Measurements from ENCODE around the gene CAMK2B. TPM values are rescaled to one million over a fixed set of nuclear protein-coding genes. Genes with fewer than 3 reads are reported as not detected.
"Not testable (repeated sequence)": the region's sequence is repeated elsewhere in the genome, so short reads cannot be mapped to it uniquely, and the experiment has no call there.

CAMK2B gene
- total RNA-seq, 2 experiments from 2014 or later: 0.97 to 1.9 TPM

DNA sequence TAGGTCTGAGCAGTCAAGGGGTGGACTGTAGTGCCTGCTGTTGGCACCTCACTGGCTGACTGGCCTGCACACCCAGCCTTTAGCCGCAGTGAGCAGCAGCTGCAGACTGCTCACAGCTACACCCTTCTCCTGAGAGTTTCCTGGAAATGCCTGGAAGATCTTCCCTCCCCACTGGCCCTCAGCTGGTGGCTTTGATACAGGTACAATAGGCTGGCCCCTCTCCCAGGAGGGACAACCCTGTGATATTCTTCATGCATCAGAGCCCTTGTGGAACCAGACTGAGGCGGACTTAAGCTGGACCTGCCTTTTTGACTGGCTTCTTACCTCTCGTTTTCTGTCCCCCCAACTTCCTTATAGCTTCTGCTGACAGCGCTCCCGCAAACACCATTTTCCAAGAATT lies 142.6 kb downstream of the CAMK2B start:
- no peak for TF ChIP-seq CTCF (IDR thresholded peaks at IDR 0.05)
- ATAC-seq (no peak), DNase-seq (no peak)
- Mint-ChIP-seq H3K4me3 (no peak overlapping the region), H3K36me3 (ENCODE audit: low read depth) (no peaks in the 10 kb centered on the region), H3K27me3 (no peaks in the 10 kb centered on the region), H3K27ac (no peak overlapping the region), H3K9me3 (peaks cover 7% of the 10 kb centered on the region), H3K4me1 (ENCODE audit: low read depth) (no peaks in the 10 kb centered on the region)
- intact Hi-C loops (cut with micrococcal nuclease): no loop called here
- POLR2A ChIA-PET: interaction anchor here (1.0 kb wide), 1 partner anchor 11 kb away, joined by 4 read pairs; no protein-coding TSS in a partner anchor
- CTCF ChIA-PET: no interaction called here

- POLR2A ChIA-PET: no interaction called here
- intact Hi-C loops (cut with micrococcal nuclease): no loop called here
- DNase-seq (no peak), ATAC-seq (no peak)
- TF ChIP-seq CTCF (IDR thresholded peaks at IDR 0.05): no peak
- no peaks in the 10 kb centered on the region for H3K4me1 Mint-ChIP-seq (ENCODE audit: low read depth)
- no peaks in the 10 kb centered on the region for H3K27me3 Mint-ChIP-seq
- H3K27ac Mint-ChIP-seq: no peak overlapping the region
- H3K4me3 Mint-ChIP-seq: no peak overlapping the region
- CTCF ChIA-PET: no interaction called here
- no peaks in the 10 kb centered on the region for H3K36me3 Mint-ChIP-seq (ENCODE audit: low read depth)
- H3K9me3 Mint-ChIP-seq: peaks cover 7% of the 10 kb centered on the region
Measured at GRCh38 chr7:44180631-44181030, 144.8 kb downstream of the CAMK2B start.

GRCh38 chr7:44177570-44178131 lies 147.7 kb downstream of the CAMK2B start:
- Mint-ChIP-seq H3K27me3 (no peaks in the 10 kb centered on the region), H3K9me3 (peaks cover 1% of the 10 kb centered on the region), H3K4me3 (no peak overlapping the region), H3K27ac (no peak overlapping the region), H3K36me3 (ENCODE audit: low read depth) (no peaks in the 10 kb centered on the region), H3K4me1 (ENCODE audit: low read depth) (no peaks in the 10 kb centered on the region)
- TF ChIP-seq CTCF (IDR thresholded peaks at IDR 0.05): no peak
- CTCF ChIA-PET: no interaction called here
- intact Hi-C loops (cut with micrococcal nuclease): no loop called here
- DNase-seq: no peak
- ATAC-seq: no peak
- POLR2A ChIA-PET: no interaction called here

DNA sequence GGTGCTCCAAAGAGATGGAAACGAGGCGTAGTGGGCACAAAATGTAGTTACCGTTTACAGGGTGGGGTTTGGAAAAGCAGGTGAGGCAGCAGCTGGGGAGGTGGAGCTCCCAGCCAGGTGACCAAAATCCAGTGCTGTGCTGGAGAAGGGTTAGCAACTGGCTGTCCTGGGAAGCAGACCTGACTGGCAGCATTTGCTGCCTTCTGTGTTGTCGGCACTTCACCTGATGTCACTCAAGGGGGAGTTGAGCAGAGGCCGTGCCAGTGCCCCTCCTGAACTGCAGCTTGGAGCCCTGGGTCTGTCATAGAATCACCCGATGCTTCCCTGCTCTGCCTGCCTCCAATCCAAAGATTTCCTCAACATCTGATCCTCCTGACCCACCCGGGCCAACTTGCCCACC lies 148.9 kb downstream of the CAMK2B start:
- no peaks in the 10 kb centered on the region for H3K36me3 Mint-ChIP-seq (ENCODE audit: low read depth)
- CTCF ChIA-PET: interaction anchor here (0.9 kb wide), 1 partner anchor 11 kb away, joined by 4 read pairs; no protein-coding TSS in a partner anchor
- no peak overlapping the region for H3K4me3 Mint-ChIP-seq
- no peaks in the 10 kb centered on the region for H3K4me1 Mint-ChIP-seq (ENCODE audit: low read depth)
- POLR2A ChIA-PET: no interaction called here
- H3K27ac Mint-ChIP-seq: no peak overlapping the region
- DNase-seq: no peak
- H3K9me3 Mint-ChIP-seq: no peaks in the 10 kb centered on the region
- intact Hi-C loops (cut with micrococcal nuclease): no loop called here
- ATAC-seq: no peak
- H3K27me3 Mint-ChIP-seq: no peaks in the 10 kb centered on the region
- TF ChIP-seq CTCF (IDR thresholded peaks at IDR 0.05): no peak

DNA sequence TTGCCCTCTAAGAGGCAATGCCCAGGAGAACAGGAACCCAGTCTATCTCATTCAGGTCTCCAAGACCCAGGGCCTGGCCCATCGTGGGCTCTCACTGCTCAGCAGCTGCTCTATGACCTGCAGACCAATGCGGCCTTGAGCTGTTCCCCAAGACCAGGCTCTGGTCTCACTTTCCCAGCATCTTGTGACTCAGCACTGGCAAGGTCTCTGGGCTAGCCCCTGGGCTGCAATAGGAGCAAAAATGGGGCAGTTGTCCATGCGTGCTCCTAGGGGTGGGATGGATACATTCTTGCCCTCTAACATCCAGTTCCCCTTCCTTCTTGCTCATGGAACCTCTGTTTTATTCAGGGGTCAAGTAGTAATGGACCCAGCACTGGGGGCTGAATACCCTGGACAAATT lies 149.7 kb downstream of the CAMK2B start:
- Mint-ChIP-seq H3K4me1 (ENCODE audit: low read depth) (no peaks in the 10 kb centered on the region), H3K27me3 (no peaks in the 10 kb centered on the region), H3K9me3 (no peaks in the 10 kb centered on the region), H3K36me3 (ENCODE audit: low read depth) (no peaks in the 10 kb centered on the region), H3K27ac (no peak overlapping the region), H3K4me3 (no peak overlapping the region)
- POLR2A ChIA-PET: no interaction called here
- TF ChIP-seq CTCF (IDR thresholded peaks at IDR 0.05): no peak
- CTCF ChIA-PET: no interaction called here
- ATAC-seq (no peak), DNase-seq (no peak)
- intact Hi-C loops (cut with micrococcal nuclease): no loop called here

DNA sequence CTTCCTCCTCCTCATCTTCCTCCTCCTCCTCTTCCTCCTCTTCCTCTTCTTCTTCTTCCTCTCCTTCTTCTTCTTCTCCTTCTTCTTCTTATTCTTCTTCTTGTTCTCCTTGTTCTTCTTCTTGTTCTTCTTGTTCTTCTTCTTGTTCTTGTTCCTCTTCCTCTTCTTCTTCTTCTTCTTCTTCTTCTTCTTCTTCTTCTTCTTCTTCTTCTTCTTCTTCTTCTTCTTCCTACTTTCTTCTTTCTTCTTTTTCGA lies 150.8 kb downstream of the CAMK2B start:
- H3K27ac Mint-ChIP-seq; intact Hi-C loops (cut with micrococcal nuclease); H3K9me3 Mint-ChIP-seq; CTCF ChIA-PET; H3K4me3 Mint-ChIP-seq; DNase-seq; POLR2A ChIA-PET; H3K36me3 Mint-ChIP-seq (ENCODE audit: low read depth); H3K27me3 Mint-ChIP-seq; H3K4me1 Mint-ChIP-seq (ENCODE audit: low read depth); ATAC-seq: not testable (repeated sequence)

All from activated CD8-positive, alpha-beta T cell treated with anti-CD3 and anti-CD28 coated beads for 36 hours (primary cell).